GM23338 (cell line): ENCODE results near the gene COLEC12. TPM values are rescaled to one million over a fixed set of nuclear protein-coding genes. Genes with fewer than 3 reads are reported as not detected.

Experiments
- ATAC-seq: fragments of 200-7000 bp; cut with Tn5 transposase; 3 replicates; pipeline ENCODE4 v1.9.1; 2020
- DNase-seq: peaks from one replicate; pipeline ENCODE4 v3.0.0-alpha.2; 2015; ENCODE audit warnings: low spot score
- H2AFZ ChIP-seq: fragments of 200-600 bp; sonication (generic); 2 replicates; pipeline ENCODE4 v1.8.0; 2016; ENCODE audit warnings: antibody characterized with exemption, mild to moderate bottlenecking, moderate library complexity
- H3F3A ChIP-seq: fragments of 200-600 bp; sonication (generic); replicated peaks from 2 replicates; pipeline ENCODE4 v1.8.0; 2017; ENCODE audit warnings: antibody characterized with exemption, mixed run types, low read depth
- H3K27ac ChIP-seq: fragments of 200-600 bp; sonication (generic); 2 replicates; pipeline ENCODE4 v1.6.1; 2016; ENCODE audit warnings: low read depth
- H3K27me3 ChIP-seq: fragments of 200-600 bp; sonication (generic); 2 replicates; pipeline ENCODE4 v1.8.0; 2016; ENCODE audit warnings: mild to moderate bottlenecking, mixed run types, moderate library complexity; ENCODE audit not compliant: insufficient read depth
- H3K36me3 ChIP-seq: fragments of 200-600 bp; sonication (generic); 2 replicates; pipeline ENCODE4 v1.8.0; 2016; ENCODE audit warnings: mild to moderate bottlenecking; ENCODE audit not compliant: insufficient read depth
- H3K4me1 ChIP-seq: fragments of 200-600 bp; sonication (generic); 2 replicates; pipeline ENCODE4 v1.8.0; 2016; ENCODE audit warnings: mild to moderate bottlenecking, moderate library complexity; ENCODE audit not compliant: insufficient read depth
- H3K4me2 ChIP-seq: fragments of 200-600 bp; sonication (generic); 2 replicates; pipeline ENCODE4 v1.7.1; 2017; ENCODE audit warnings: mixed run types
- H3K4me3 ChIP-seq: fragments of 200-600 bp; sonication (generic); 2 replicates; pipeline ENCODE4 v1.6.1; 2016; ENCODE audit warnings: mixed run types
- H3K79me2 ChIP-seq: fragments of 200-600 bp; sonication (generic); replicated peaks from 2 replicates; pipeline ENCODE4 v1.8.0; 2017; ENCODE audit warnings: mild to moderate bottlenecking; ENCODE audit not compliant: insufficient read depth
- H3K9me2 ChIP-seq: fragments of 200-600 bp; sonication (generic); 2 replicates; pipeline ENCODE4 v1.8.0; 2017; ENCODE audit not compliant: insufficient read depth
- H4K20me1 ChIP-seq: fragments of 200-600 bp; sonication (generic); replicated peaks from 2 replicates; pipeline ENCODE4 v1.8.0; 2017; ENCODE audit warnings: mild to moderate bottlenecking; ENCODE audit not compliant: insufficient read depth
- H3K27ac Mint-ChIP-seq: 2 replicates; pipeline ENCODE4 v1.8.0; 2020; ENCODE audit warnings: inconsistent platforms, mild to moderate bottlenecking, moderate library complexity, mixed read lengths
- H3K27me3 Mint-ChIP-seq: 3 replicates; pipeline ENCODE4 v1.8.0; 2022; ENCODE audit warnings: low read depth, mild to moderate bottlenecking, moderate library complexity, mixed read lengths, inconsistent platforms; ENCODE audit not compliant: insufficient read depth, poor library complexity
- H3K36me3 Mint-ChIP-seq: 3 replicates; pipeline ENCODE4 v1.8.0; 2021; ENCODE audit warnings: low read depth, mild to moderate bottlenecking, inconsistent platforms, moderate library complexity, mixed read lengths
- H3K4me1 Mint-ChIP-seq: 3 replicates; pipeline ENCODE4 v1.8.0; 2020; ENCODE audit warnings: mild to moderate bottlenecking, inconsistent platforms, mixed read lengths
- H3K4me3 Mint-ChIP-seq: 3 replicates; pipeline ENCODE4 v1.8.0; 2021; ENCODE audit warnings: moderate library complexity, mild to moderate bottlenecking, inconsistent platforms, mixed read lengths
- H3K9me3 Mint-ChIP-seq: 3 replicates; pipeline ENCODE4 v1.8.0; 2020; ENCODE audit warnings: moderate library complexity, mild to moderate bottlenecking, inconsistent platforms, mixed read lengths
- CREB1 ChIP-seq: fragments of 250-450 bp; sonication (Bioruptor Pico); IDR thresholded peaks from 2 replicates; pipeline ENCODE4 v1.5.0; 2020; ENCODE audit warnings: low read depth, mild to moderate bottlenecking, moderate library complexity
- CTCF ChIP-seq, 2 experiments: fragments of 200-600 bp in 1 of 2; sonication (generic) in 1 of 2; conservative IDR thresholded peaks; 2 replicates each; pipeline versions ENCODE4 v1.5.1 to v1.6.1; 2016 to 2017; ENCODE audit warnings: antibody characterized with exemption in 2 of 2, low read depth in 2 of 2, mild to moderate bottlenecking in 2 of 2, moderate library complexity in 1 of 2
- ETS1 ChIP-seq: IDR thresholded peaks from 2 replicates; pipeline ENCODE4 v1.6.1; 2016; ENCODE audit warnings: antibody characterized with exemption
- EZH2 ChIP-seq: fragments of 200-600 bp; sonication (generic); IDR thresholded peaks from one replicate; pipeline ENCODE4 v1.8.0; 2017; ENCODE audit warnings: antibody characterized with exemption, mild to moderate bottlenecking, low read depth; ENCODE audit not compliant: unreplicated experiment
- EZH2phosphoT487 ChIP-seq: fragments of 200-600 bp; sonication (generic); IDR thresholded peaks from one replicate; pipeline ENCODE4 v1.8.1; 2018; ENCODE audit warnings: antibody characterized with exemption; ENCODE audit not compliant: unreplicated experiment
- JUNB ChIP-seq: IDR thresholded peaks from one replicate; pipeline ENCODE4 v1.6.1; 2016; ENCODE audit warnings: antibody characterized with exemption; ENCODE audit not compliant: unreplicated experiment
- NANOG ChIP-seq: IDR thresholded peaks from 2 replicates; pipeline ENCODE4 v1.6.1; 2016; ENCODE audit warnings: antibody characterized with exemption, borderline replicate concordance
- POLR2AphosphoS5 ChIP-seq: IDR thresholded peaks from 2 replicates; pipeline ENCODE4 v1.6.1; 2016; ENCODE audit warnings: antibody characterized with exemption, low read depth
- REST ChIP-seq: IDR thresholded peaks from one replicate; pipeline ENCODE4 v1.6.1; 2018; ENCODE audit warnings: antibody characterized with exemption; ENCODE audit not compliant: unreplicated experiment
- STAT1 ChIP-seq: IDR thresholded peaks from one replicate; pipeline ENCODE4 v1.6.1; 2016; ENCODE audit warnings: antibody characterized with exemption; ENCODE audit not compliant: unreplicated experiment
- ZNF114 ChIP-seq: fragments of 250-450 bp; sonication (Bioruptor Pico); IDR thresholded peaks from 2 replicates; pipeline ENCODE4 v1.5.0; 2020; ENCODE audit warnings: mild to moderate bottlenecking, moderate library complexity
- ZNF331 ChIP-seq: fragments of 250-450 bp; sonication (Bioruptor Pico); IDR thresholded peaks from 2 replicates; pipeline ENCODE4 v1.5.0; 2020; ENCODE audit warnings: low read depth, mild to moderate bottlenecking, moderate library complexity
- ZNF462 ChIP-seq: fragments of 250-450 bp; sonication (Bioruptor Pico); IDR thresholded peaks from 2 replicates; pipeline ENCODE4 v1.5.0; 2020; ENCODE audit warnings: mild to moderate bottlenecking, moderate library complexity
- polyA plus RNA-seq: library from polyadenylated mRNA; unstranded; fragments of >200 nt; fragmentation: Nextera tagmentation; extraction: Ambion mirVana; gene quantifications from 2 replicates; pipeline ENCODE4 v1.2.1, GENCODE V29; 2016
- total RNA-seq: library from RNA; depleted of rRNA; stranded (reverse); fragments of >200 nt; shearing (Covaris generic); gene quantifications from 2 replicates; pipeline ENCODE4 v1.2.3, GENCODE V29; 2014

Gene COLEC12
- total and polyA plus RNA-seq, 2 experiments from 2014 or later: 1.1 to 3.2 TPM

- Histone ChIP-seq H3K27me3 (no peaks in the 10 kb centered on the region), H3F3A (no peaks in the 10 kb centered on the region), H3K4me2 (no peak overlapping the region), H3K27ac (no peak overlapping the region), H3K4me1 (no peaks in the 10 kb centered on the region), H3K36me3 (0 out of 2 replicates have a peak, but pooled peaks cover 3% of the 10 kb centered on the region), H3K79me2 (no peaks in the 10 kb centered on the region), H3K9me2 (no peaks in the 10 kb centered on the region), H3K4me3 (no peak overlapping the region), H2AFZ (no peak overlapping the region), H4K20me1 (no peaks in the 10 kb centered on the region)
- H3K4me1 Mint-ChIP-seq: 0 out of 3 replicates have a peak, but pooled peaks cover 4% of the 10 kb centered on the region
- no peak for TF ChIP-seq JUNB
- TF ChIP-seq ETS1: no peak
- TF ChIP-seq STAT1: no peak
- TF ChIP-seq POLR2AphosphoS5: no peak
- no peak for TF ChIP-seq NANOG
- TF ChIP-seq EZH2phosphoT487: no peak
- no peak for TF ChIP-seq EZH2
- TF ChIP-seq REST: no peak
- no peak for TF ChIP-seq ZNF462 (CRISPR knock-in tag)
- TF ChIP-seq ZNF114 (CRISPR knock-in tag): no peak
- TF ChIP-seq CTCF (conservative IDR thresholded peaks at IDR 0.05; ENCODE audit: low read depth in 2 of 2): no peak
- no peak for TF ChIP-seq ZNF331 (CRISPR knock-in tag)
- no peak for TF ChIP-seq CREB1 (CRISPR knock-in tag)
- peaks cover 3% of the 10 kb centered on the region for H3K27me3 Mint-ChIP-seq
- ATAC-seq (no peak), DNase-seq (no peak)
- H3K4me3 Mint-ChIP-seq: no peak overlapping the region
- no peak overlapping the region for H3K27ac Mint-ChIP-seq
- peaks cover 8% of the 10 kb centered on the region; the same call in 1 of the 3 replicates for H3K36me3 Mint-ChIP-seq
- peaks cover 11% of the 10 kb centered on the region; the same call in 2 of the 3 replicates for H3K9me3 Mint-ChIP-seq
Observed at GRCh38 chr18:486929-487740, 13.4 kb downstream of the COLEC12 start.
